NCI-H748 (cell line): Measurements from ENCODE around the gene SHF.

Source experiments
- DNase-seq: peaks from one replicate; lab custom pipeline; 2025; ENCODE audit not compliant: unreplicated experiment; lab: John Stamatoyannopoulos, UW

SHF gene

GRCh38 chr15:45128971-45129639 is 58.7 kb downstream of the SHF start:
- DNase-seq, result no peak

- DNase-seq, result peak; percentile 33
Observed at GRCh38 chr15:45126535-45127158, 61.1 kb downstream of the SHF start.

- DNase-seq, result no peak
Observed at GRCh38 chr15:45123397-45123796, 64.4 kb downstream of the SHF start.

- DNase-seq, result no peak
Observed at GRCh38 chr15:45122719-45123118, 65.0 kb downstream of the SHF start.

GRCh38 chr15:45121706-45122417 is 65.9 kb downstream of the SHF start:
- DNase-seq, result no peak

GRCh38 chr15:45121020-45121419 is 66.7 kb downstream of the SHF start:
- DNase-seq, result no peak

- no peak for DNase-seq
Observed at GRCh38 chr15:45120081-45120972, 67.4 kb downstream of the SHF start.

- DNase-seq, result no peak
Observed at GRCh38 chr15:45118996-45119395, 68.8 kb downstream of the SHF start.

- DNase-seq, result peak; percentile 87
Observed at GRCh38 chr15:45118131-45118588, 69.6 kb downstream of the SHF start.

GRCh38 chr15:45117308-45118130 is 70.2 kb downstream of the SHF start:
- DNase-seq, result no peak
